NB4 (cell line): Measurements from ENCODE around the gene PLXDC1.
A peak's percentile ranks its signal among the peaks of the same experiment; 100 is the strongest.

ENCODE experiments used
- DNase-seq: peaks from one replicate; pipeline ENCODE4 v3.0.0; 2010; ENCODE audit warnings: low read depth
- H3K4me3 ChIP-seq: one replicate; pipeline ENCODE4 v1.5.1; 2011; ENCODE audit warnings: mild to moderate bottlenecking, low read depth, low read length, moderate library complexity
- MYC ChIP-seq: IDR thresholded peaks from 2 replicates; pipeline ENCODE4 v1.6.1; 2011; ENCODE audit warnings: low read depth, low read length
- POLR2A ChIP-seq: IDR thresholded peaks from 2 replicates; pipeline ENCODE4 v1.6.1; 2011; ENCODE audit warnings: mild to moderate bottlenecking; ENCODE audit not compliant: insufficient read length; ENCODE audit errors: extremely low read depth
- TF ChIP-seq, protein P1 (sequence below): IDR thresholded peaks from one replicate; pipeline ENCODE4 v1.5.1; 2012; ENCODE audit warnings: low read depth, low read length
- TF ChIP-seq, protein P2 (sequence below): IDR thresholded peaks from 2 replicates; pipeline ENCODE4 v1.6.1; 2011; ENCODE audit warnings: low read depth, low read length

PLXDC1 gene

DNA sequence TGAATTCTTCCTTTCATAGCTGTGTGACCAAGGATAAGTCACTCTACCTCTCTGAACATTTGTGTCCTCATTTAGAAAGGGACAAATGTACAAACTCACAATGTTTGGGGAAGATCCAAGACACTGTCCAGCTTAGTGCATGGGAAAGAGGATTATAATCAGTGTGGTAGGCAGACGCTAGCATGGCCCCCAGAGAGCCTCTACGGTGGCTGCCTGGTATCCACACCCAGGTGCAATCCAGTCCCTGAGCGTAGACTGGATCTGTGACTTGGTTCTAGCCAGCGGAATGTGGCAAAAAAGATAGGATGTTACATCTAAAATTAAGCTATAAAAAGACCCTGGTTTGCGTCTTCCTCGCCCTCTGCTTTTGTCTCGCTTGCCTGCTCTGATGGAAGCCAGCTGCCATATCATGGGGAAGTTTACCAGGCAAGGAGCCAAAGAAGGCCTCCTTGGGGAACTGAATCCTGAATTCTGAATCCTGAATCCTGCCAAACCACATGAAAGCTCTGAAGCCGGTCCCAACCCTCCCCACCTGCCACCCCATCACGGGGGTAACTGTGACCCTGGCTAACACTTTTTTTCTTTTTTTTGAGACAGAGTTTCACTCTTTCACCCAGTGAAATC, 51.7 kb downstream of the PLXDC1 start:
- no peak for DNase-seq
- H3K4me3 ChIP-seq, result no peak overlapping the region
- no peak for TF ChIP-seq MYC
- TF ChIP-seq, protein P1, sequence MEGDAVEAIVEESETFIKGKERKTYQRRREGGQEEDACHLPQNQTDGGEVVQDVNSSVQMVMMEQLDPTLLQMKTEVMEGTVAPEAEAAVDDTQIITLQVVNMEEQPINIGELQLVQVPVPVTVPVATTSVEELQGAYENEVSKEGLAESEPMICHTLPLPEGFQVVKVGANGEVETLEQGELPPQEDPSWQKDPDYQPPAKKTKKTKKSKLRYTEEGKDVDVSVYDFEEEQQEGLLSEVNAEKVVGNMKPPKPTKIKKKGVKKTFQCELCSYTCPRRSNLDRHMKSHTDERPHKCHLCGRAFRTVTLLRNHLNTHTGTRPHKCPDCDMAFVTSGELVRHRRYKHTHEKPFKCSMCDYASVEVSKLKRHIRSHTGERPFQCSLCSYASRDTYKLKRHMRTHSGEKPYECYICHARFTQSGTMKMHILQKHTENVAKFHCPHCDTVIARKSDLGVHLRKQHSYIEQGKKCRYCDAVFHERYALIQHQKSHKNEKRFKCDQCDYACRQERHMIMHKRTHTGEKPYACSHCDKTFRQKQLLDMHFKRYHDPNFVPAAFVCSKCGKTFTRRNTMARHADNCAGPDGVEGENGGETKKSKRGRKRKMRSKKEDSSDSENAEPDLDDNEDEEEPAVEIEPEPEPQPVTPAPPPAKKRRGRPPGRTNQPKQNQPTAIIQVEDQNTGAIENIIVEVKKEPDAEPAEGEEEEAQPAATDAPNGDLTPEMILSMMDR, result no peak
- TF ChIP-seq POLR2A, result no peak
- TF ChIP-seq, protein P2, sequence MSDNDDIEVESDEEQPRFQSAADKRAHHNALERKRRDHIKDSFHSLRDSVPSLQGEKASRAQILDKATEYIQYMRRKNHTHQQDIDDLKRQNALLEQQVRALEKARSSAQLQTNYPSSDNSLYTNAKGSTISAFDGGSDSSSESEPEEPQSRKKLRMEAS, result no peak

DNA sequence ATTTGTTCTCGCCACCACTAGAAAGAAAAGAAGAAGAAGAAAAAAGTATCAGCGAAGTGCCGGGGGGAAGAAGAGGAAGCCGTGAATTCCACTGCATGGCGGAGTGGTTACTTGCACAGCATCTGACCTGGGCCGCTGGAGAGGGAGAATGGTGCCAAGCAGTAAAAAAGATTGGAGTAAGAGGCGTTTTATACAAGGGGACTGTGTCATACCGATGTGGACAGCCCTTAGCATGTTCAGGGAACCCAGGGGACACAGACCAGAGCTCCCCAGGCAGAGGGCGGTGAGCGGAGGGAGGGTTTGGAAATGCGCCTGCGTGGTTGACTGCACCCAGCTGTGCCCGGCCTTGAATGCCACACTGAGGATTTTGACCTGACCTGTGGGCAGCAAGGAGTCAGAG, 52.8 kb downstream of the PLXDC1 start:
- no peak overlapping the region for H3K4me3 ChIP-seq
- peak; percentile 43 for DNase-seq
- TF ChIP-seq MYC (no peak), POLR2A (no peak)
- TF ChIP-seq, protein P1, result no peak
- TF ChIP-seq, protein P2, result no peak

DNA sequence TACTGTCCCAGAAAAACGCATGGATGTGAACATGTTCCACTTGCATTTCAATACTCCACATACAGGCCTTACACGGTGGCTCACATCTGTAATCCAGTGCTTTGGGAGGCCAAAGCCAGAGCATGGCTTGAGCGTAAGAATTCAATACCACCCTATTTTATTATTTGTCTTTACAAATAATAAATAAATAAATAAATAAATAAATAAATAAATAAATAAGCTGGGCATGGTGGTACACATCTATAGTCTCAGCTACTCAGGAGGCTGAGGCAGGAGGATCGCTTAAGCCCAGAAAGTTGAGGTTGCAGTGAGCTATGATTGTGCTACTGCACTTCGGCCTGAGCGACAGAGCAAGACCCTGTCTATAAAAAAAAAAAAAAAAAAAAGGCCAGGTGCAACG, 53.9 kb downstream of the PLXDC1 start:
- H3K4me3 ChIP-seq, result no peak overlapping the region
- TF ChIP-seq, protein P1, result no peak
- TF ChIP-seq MYC, result no peak
- DNase-seq, result no peak

DNA sequence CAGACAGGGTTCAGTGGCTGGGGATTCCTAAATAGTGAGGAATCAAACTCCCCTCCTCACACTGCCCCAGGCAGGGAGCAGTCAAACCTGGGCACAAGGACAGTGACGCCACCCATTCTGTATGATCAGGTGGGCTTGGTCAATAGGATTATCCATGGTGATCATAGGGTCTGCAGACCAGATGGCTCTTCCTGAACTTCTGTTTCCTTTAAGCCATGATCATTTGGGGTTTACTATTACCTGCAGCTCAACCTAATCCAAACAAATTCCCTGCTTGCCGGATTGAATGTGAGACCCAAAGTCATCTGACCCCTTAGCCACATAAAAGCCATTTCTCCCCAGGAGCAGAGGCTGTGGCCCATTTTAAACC, 54.3 kb downstream of the PLXDC1 start:
- DNase-seq, result no peak
- H3K4me3 ChIP-seq, result no peak overlapping the region
- TF ChIP-seq, protein P2, result no peak
- no peak for TF ChIP-seq MYC
- TF ChIP-seq POLR2A, result no peak

DNA sequence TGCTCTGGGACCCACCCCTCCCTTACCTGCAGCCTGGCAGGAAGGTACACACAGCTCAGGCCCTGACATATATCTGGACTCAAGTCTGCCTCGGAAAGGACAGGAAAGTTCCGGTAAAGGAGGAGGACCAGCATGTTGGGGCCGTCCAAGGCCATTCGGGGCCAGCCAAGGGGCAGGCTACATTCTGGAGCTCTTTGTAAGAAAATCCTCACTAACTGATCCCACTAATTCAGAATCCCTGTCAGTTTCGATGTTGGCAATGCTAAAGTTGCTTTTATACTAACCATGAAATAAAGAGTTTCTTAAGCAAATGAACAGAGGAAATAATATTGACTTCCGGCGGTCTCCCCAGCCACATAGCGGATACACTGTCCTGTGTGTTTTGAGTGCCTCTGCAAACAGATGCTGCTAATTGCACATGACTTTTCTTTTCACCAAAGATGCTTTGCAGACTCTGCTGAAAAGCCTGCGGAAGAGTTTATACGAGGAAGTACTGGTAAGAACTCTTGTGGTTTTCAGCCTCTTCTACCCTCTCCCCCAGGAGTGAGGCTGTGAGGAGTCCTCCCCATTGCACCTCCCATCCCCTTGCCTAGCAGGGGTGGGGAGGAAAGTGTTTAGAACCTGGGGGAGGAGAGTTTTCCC, 54.8 kb downstream of the PLXDC1 start:
- TF ChIP-seq MYC (no peak), POLR2A (no peak)
- TF ChIP-seq, protein P1, result no peak
- TF ChIP-seq, protein P2, result 0 out of 2 replicates have a peak, but pooled peaks have one; percentile 23
- H3K4me3 ChIP-seq, result no peak overlapping the region
- peak; percentile 89 for DNase-seq

DNA sequence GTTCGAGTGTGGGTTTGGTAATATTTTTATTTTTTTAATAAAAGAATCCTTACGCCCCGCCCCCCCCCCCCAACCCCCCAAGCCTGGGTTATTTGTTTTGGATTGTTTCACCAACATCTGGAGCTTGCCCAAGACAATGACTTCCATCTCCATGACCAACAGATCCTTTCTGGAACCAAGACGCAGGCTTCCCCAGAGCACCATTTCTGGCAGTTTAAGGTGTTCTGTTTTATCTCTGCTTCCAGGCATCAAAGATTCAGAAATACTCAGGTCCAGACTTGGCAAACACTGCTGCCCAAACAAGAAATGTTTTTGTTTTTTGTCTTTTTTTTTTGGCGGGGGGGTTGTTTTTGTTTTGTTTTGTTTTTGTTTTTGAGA, 56.1 kb downstream of the PLXDC1 start:
- no peak for DNase-seq
- TF ChIP-seq, protein P1, result no peak
- TF ChIP-seq, protein P2, result no peak
- TF ChIP-seq MYC (no peak), POLR2A (no peak)
- H3K4me3 ChIP-seq, result no peak overlapping the region
